HEK293 (cell line): ENCODE measurements around the gene SCO1.

Source experiments
- CTCF ChIA-PET: fragments of 350-600 bp; formaldehyde crosslinking; extraction: SDS; loops from one replicate; lab custom pipeline; 2021; ENCODE audit warnings: antibody characterized with exemption; lab: Yijun Ruan, JAX
- POLR2A ChIA-PET: fragments of 300-600 bp; formaldehyde crosslinking; extraction: SDS; loops from one replicate; lab custom pipeline; 2020; ENCODE audit warnings: antibody characterized with exemption, inconsistent platforms; lab: Yijun Ruan, JAX
- H3K27ac ChIP-seq: fragments of 200-500 bp; sonication (Bioruptor generic); 2 replicates; pipeline ENCODE4 v1.5.1; 2014; ENCODE audit warnings: low read depth, low read length, control low read depth, inconsistent platforms; ENCODE audit errors: extremely low read depth
- H3K36me3 ChIP-seq, 2 experiments: fragments of 200-500 bp in 1 of 2; sonication (Bioruptor generic) in 1 of 2; 1 replicate in 1 of 2; 2 replicates in 1 of 2; pipeline ENCODE4 v1.5.1; 2014 to 2017; ENCODE audit warnings: inconsistent platforms in 2 of 2, low read length in 2 of 2; ENCODE audit not compliant: control insufficient read depth in 2 of 2, insufficient read depth in 1 of 2
- H3K4me1 ChIP-seq: fragments of 200-500 bp; sonication (Bioruptor generic); 2 replicates; pipeline ENCODE4 v1.5.1; 2014; ENCODE audit warnings: mild to moderate bottlenecking, low read length, inconsistent platforms; ENCODE audit not compliant: control insufficient read depth, insufficient read depth
- H3K4me3 ChIP-seq: 2 replicates; pipeline ENCODE4 v1.5.1; 2011; ENCODE audit warnings: low read depth, mild to moderate bottlenecking, control low read depth, low read length, moderate library complexity
- H3K9me3 ChIP-seq: fragments of 200-500 bp; sonication (Bioruptor generic); 2 replicates; pipeline ENCODE4 v1.5.1; 2014; ENCODE audit warnings: low read depth, low read length, inconsistent platforms; ENCODE audit not compliant: control insufficient read depth, insufficient read depth
- FEZF1 ChIP-seq: fragments of 450-650 bp; formaldehyde crosslinking; IDR thresholded peaks from 2 replicates; pipeline ENCODE4 v1.5.1; 2016; ENCODE audit warnings: missing biosample characterization, missing genetic modification characterization
- GLI2 ChIP-seq: fragments of 450-650 bp; formaldehyde crosslinking; IDR thresholded peaks from 2 replicates; pipeline ENCODE4; 2017; ENCODE audit warnings: missing biosample characterization, missing genetic modification characterization, low read depth, borderline replicate concordance
- HOXA7 ChIP-seq: sonication (generic); formaldehyde crosslinking; IDR thresholded peaks from 2 replicates; pipeline ENCODE4 v1.8.1; 2022; ENCODE audit warnings: missing genetic modification reagents, borderline replicate concordance
- KLF9 ChIP-seq: fragments of 450-650 bp; formaldehyde crosslinking; IDR thresholded peaks from 2 replicates; pipeline ENCODE4 v1.5.1; 2016; ENCODE audit warnings: missing biosample characterization, missing genetic modification characterization, low read depth
- SCRT1 ChIP-seq: fragments of 450-650 bp; formaldehyde crosslinking; IDR thresholded peaks from 2 replicates; pipeline ENCODE4 v1.5.1; 2016; ENCODE audit warnings: missing biosample characterization, missing genetic modification characterization, borderline replicate concordance
- SCRT2 ChIP-seq: fragments of 450-650 bp; formaldehyde crosslinking; IDR thresholded peaks from 2 replicates; pipeline ENCODE4 v1.5.1; 2016; ENCODE audit warnings: missing biosample characterization, missing genetic modification characterization
- SETDB1 ChIP-seq: IDR thresholded peaks from one replicate; pipeline ENCODE4 v1.6.1; 2017; ENCODE audit warnings: mild to moderate bottlenecking, low read length, moderate library complexity, mixed read lengths; ENCODE audit not compliant: insufficient read length
- SP7 ChIP-seq: fragments of 450-650 bp; formaldehyde crosslinking; IDR thresholded peaks from 2 replicates; pipeline ENCODE4 v1.5.1; 2016; ENCODE audit warnings: missing biosample characterization, missing genetic modification characterization
- ZBTB7A ChIP-seq: fragments of 450-650 bp; formaldehyde crosslinking; IDR thresholded peaks from 2 replicates; pipeline ENCODE4 v1.5.1; 2016; ENCODE audit warnings: low read depth, missing biosample characterization, missing genetic modification characterization
- ZEB2 ChIP-seq: fragments of 450-650 bp; formaldehyde crosslinking; IDR thresholded peaks from 2 replicates; pipeline ENCODE4 v1.5.1; 2016; ENCODE audit warnings: missing biosample characterization, missing genetic modification characterization
- ZFP3 ChIP-seq: fragments of 450-650 bp; formaldehyde crosslinking; IDR thresholded peaks from 2 replicates; pipeline ENCODE4 v1.5.1; 2016; ENCODE audit warnings: low read depth, missing biosample characterization, missing genetic modification characterization
- ZNF121 ChIP-seq: fragments of 450-650 bp; formaldehyde crosslinking; IDR thresholded peaks from 2 replicates; pipeline ENCODE4 v1.5.1; 2016; ENCODE audit warnings: missing biosample characterization, missing genetic modification characterization
- ZNF23 ChIP-seq: fragments of 450-650 bp; formaldehyde crosslinking; IDR thresholded peaks from 2 replicates; pipeline ENCODE4 v1.5.1; 2016; ENCODE audit warnings: missing biosample characterization, missing genetic modification characterization, borderline replicate concordance
- ZNF354C ChIP-seq: fragments of 450-650 bp; formaldehyde crosslinking; IDR thresholded peaks from 2 replicates; pipeline ENCODE4 v1.5.1; 2016; ENCODE audit warnings: missing biosample characterization, missing genetic modification characterization, low read depth, borderline replicate concordance
- ZNF521 ChIP-seq: fragments of 450-650 bp; formaldehyde crosslinking; IDR thresholded peaks from 2 replicates; pipeline ENCODE4 v1.5.1; 2017; ENCODE audit warnings: missing biosample characterization, mild to moderate bottlenecking, missing genetic modification characterization
- ZNF555 ChIP-seq: fragments of 450-650 bp; formaldehyde crosslinking; conservative IDR thresholded peaks from 2 replicates; pipeline ENCODE4 v1.5.1; 2017; ENCODE audit warnings: missing biosample characterization, mild to moderate bottlenecking, missing genetic modification characterization, inconsistent platforms
- ZNF571 ChIP-seq: fragments of 450-650 bp; formaldehyde crosslinking; IDR thresholded peaks from 2 replicates; pipeline ENCODE4 v1.5.0; 2017; ENCODE audit warnings: missing biosample characterization, missing genetic modification characterization
- ZNF658 ChIP-seq: fragments of 450-650 bp; formaldehyde crosslinking; IDR thresholded peaks from 2 replicates; pipeline ENCODE4; 2016; ENCODE audit warnings: missing biosample characterization, missing genetic modification characterization
- ZNF777 ChIP-seq: fragments of 450-650 bp; formaldehyde crosslinking; IDR thresholded peaks from 2 replicates; pipeline ENCODE4 v1.5.1; 2017; ENCODE audit warnings: missing biosample characterization, missing genetic modification characterization, borderline replicate concordance
- TF ChIP-seq, protein P1 (sequence below): fragments of 450-650 bp; formaldehyde crosslinking; IDR thresholded peaks from 2 replicates; pipeline ENCODE4 v1.5.1; 2017; ENCODE audit warnings: missing biosample characterization, missing genetic modification characterization
- TF ChIP-seq, protein P2 (sequence below): fragments of 450-650 bp; formaldehyde crosslinking; IDR thresholded peaks from 2 replicates; pipeline ENCODE4 v1.5.1; 2016; ENCODE audit warnings: missing biosample characterization, missing genetic modification characterization, low read depth
- TF ChIP-seq, protein P3 (sequence below): IDR thresholded peaks from 2 replicates; pipeline ENCODE4 v1.6.1; 2011; ENCODE audit warnings: mild to moderate bottlenecking, low read depth, low read length, borderline replicate concordance

SCO1 gene

DNA sequence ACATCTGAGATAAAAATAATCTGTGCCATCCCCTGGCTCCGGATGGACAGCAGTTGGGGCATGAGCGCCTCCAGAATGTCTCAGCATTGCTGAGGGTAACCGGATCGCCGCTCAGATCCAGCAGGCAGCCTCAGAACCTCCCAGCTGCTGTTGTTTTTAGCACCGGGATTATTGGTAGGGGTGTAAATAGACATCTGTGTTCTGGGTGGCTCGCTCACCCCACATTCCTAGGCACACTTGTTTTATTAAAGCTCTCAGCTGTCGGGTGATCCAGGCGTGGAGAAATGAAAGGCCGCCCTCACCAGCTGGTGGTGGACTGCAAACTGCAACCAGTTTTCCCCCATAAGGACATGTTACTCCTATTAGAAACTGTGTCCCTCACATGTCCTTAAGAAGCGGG, 72.4 kb downstream of the SCO1 start (continued):
- no peak for TF ChIP-seq ZEB2 (tag by site-specific recombination)
- no peak for TF ChIP-seq SETDB1
- TF ChIP-seq FEZF1, result no peak

DNA sequence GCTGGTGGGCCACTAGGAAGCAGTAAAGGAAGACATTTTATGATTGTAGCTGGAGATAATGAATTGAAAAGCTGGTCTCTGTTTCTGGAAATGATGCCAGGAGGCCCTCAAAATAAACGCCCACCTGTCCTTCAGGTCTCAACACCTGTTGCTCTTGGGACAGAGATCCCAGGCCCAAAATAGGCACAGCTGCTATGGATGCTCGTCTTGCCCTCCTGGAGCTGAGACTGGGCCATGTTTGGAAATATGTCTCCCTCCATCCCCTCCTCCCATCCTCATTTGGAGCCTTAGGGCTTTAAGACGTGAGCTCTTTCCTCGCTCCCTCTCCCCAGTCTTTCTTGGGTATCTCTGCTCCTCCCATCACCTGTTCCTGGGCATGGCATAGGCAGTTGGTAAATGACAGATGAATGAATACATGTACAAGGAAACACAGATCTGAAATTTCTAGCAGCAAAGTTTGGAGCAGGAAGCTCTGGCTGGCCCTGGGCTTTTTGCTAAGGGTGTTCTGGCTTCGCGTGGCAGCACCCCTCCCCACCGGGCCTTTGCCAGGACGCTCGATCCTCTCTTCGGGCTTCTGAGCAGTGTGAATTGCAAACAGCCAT, 73.5 kb downstream of the SCO1 start:
- Histone ChIP-seq H3K4me3 (no peak overlapping the region), H3K9me3 (no peaks in the 10 kb centered on the region), H3K27ac (no peak overlapping the region), H3K36me3 (peaks cover 0 to 3% of the 10 kb centered on the region in 2 experiments; a peak in 1 of 3 replicates), H3K4me1 (no peaks in the 10 kb centered on the region)
- ChIA-PET CTCF (interaction anchor here (0.6 to 0.8 kb wide), 2 partner anchors 73 to 316 kb away, joined by 3 read pairs; no protein-coding TSS in a partner anchor), POLR2A (no interaction called here)
- TF ChIP-seq ZBTB7A (tag by site-specific recombination) (no peak), ZNF23 (tag by site-specific recombination) (no peak), SCRT1 (0 out of 2 replicates have a peak, but pooled peaks have one; percentile 31), ZNF555 (no peak), SCRT2 (tag by site-specific recombination) (peak; percentile 68), ZNF521 (tag by site-specific recombination) (no peak), ZNF354C (tag by site-specific recombination) (no peak), SP7 (tag by site-specific recombination) (no peak), ZNF777 (tag by site-specific recombination) (no peak)
- TF ChIP-seq, protein P1, sequence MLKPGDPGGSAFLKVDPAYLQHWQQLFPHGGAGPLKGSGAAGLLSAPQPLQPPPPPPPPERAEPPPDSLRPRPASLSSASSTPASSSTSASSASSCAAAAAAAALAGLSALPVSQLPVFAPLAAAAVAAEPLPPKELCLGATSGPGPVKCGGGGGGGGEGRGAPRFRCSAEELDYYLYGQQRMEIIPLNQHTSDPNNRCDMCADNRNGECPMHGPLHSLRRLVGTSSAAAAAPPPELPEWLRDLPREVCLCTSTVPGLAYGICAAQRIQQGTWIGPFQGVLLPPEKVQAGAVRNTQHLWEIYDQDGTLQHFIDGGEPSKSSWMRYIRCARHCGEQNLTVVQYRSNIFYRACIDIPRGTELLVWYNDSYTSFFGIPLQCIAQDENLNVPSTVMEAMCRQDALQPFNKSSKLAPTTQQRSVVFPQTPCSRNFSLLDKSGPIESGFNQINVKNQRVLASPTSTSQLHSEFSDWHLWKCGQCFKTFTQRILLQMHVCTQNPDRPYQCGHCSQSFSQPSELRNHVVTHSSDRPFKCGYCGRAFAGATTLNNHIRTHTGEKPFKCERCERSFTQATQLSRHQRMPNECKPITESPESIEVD (tag by site-specific recombination), result no peak
- TF ChIP-seq, protein P2, sequence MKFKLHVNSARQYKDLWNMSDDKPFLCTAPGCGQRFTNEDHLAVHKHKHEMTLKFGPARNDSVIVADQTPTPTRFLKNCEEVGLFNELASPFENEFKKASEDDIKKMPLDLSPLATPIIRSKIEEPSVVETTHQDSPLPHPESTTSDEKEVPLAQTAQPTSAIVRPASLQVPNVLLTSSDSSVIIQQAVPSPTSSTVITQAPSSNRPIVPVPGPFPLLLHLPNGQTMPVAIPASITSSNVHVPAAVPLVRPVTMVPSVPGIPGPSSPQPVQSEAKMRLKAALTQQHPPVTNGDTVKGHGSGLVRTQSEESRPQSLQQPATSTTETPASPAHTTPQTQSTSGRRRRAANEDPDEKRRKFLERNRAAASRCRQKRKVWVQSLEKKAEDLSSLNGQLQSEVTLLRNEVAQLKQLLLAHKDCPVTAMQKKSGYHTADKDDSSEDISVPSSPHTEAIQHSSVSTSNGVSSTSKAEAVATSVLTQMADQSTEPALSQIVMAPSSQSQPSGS (tag by site-specific recombination), result no peak
- TF ChIP-seq, protein P3, sequence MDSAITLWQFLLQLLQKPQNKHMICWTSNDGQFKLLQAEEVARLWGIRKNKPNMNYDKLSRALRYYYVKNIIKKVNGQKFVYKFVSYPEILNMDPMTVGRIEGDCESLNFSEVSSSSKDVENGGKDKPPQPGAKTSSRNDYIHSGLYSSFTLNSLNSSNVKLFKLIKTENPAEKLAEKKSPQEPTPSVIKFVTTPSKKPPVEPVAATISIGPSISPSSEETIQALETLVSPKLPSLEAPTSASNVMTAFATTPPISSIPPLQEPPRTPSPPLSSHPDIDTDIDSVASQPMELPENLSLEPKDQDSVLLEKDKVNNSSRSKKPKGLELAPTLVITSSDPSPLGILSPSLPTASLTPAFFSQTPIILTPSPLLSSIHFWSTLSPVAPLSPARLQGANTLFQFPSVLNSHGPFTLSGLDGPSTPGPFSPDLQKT, result no peak

DNA sequence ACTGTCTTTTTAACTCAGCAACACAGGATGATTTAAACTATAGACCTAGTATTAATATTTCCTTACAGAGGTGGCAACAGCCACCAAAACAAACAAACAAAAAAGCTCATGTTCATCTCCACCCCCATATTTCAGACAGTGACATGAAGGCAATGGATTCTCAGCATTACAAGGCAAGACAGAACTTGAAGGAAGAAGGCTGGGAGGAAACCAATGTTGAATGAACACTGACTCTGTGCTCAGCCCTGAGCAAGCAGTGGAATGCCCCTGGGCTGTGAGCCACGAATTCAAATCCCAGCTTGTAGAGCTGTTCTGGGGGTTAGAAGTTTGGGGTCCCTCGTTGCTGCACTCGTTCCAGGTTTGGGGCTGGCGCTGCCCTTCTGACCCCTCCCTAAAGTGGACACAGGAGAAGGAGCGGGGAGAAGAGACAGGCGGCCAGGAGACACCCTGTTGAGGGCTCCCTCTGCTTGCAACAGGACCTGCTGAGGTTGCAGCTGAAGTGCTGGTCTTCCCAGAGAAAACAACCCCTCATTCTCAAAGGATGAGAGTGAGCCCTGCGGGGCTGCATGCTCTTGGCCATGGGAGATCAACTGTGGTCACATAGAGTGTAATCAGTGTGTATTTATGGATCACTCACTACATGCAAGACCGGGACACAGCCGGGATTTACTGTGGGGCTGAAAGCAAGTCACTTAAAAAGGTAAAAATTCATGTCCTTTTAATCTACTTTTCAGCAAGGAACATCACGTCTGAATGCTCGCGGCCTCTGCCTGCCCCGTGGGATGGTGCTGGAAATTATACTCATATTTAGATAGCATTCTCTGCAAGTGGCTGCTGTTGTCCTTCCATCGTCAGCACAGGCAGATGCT, 74.5 kb downstream of the SCO1 start:
- no peaks in the 10 kb centered on the region for H3K36me3 ChIP-seq
- H3K9me3 ChIP-seq, result no peaks in the 10 kb centered on the region
- POLR2A ChIA-PET, result no interaction called here
- no peak overlapping the region for H3K4me3 ChIP-seq
- no peak overlapping the region for H3K27ac ChIP-seq
- H3K4me1 ChIP-seq, result no peaks in the 10 kb centered on the region
- TF ChIP-seq ZNF571 (tag by site-specific recombination) (no peak), GLI2 (tag by site-specific recombination) (no peak), HOXA7 (CRISPR knock-in tag) (no peak), KLF9 (tag by site-specific recombination) (no peak), ZNF23 (tag by site-specific recombination) (no peak), ZNF658 (no peak), ZNF121 (no peak), ZFP3 (no peak)
- TF ChIP-seq, all 188 proteins: peak for 0
- CTCF ChIA-PET, result interaction anchor here (0.7 to 15.5 kb wide), 4 partner anchors 7 to 346 kb away, joined by 5 to 473 read pairs (median 108); no protein-coding TSS in a partner anchor
